B cell (primary cell): ENCODE measurements around the gene ADAMTS18. TPM values are rescaled to one million over a fixed set of nuclear protein-coding genes. Genes with fewer than 3 reads are reported as not detected.
"Not testable (repeated sequence)": the region's sequence is repeated elsewhere in the genome, so short reads cannot be mapped to it uniquely, and the experiment has no call there.

Source experiments
- ATAC-seq: fragments of 200-7000 bp; cut with Tn5 transposase; one replicate; pipeline ENCODE4 v1.10.0; 2021; ENCODE audit warnings: low read depth, mild to moderate bottlenecking, moderate number of reproducible peaks, moderate library complexity
- CTCF ChIA-PET: fragments of 350-600 bp; sonication (Branson Sonifier 250); formaldehyde crosslinking; loops from one replicate; lab custom pipeline; 2021; ENCODE audit warnings: antibody characterized with exemption, inconsistent platforms; lab: Charles Lee
- POLR2A ChIA-PET: fragments of 350-600 bp; sonication (Branson Sonifier 250); formaldehyde crosslinking; loops from one replicate; lab custom pipeline; 2021; ENCODE audit warnings: antibody characterized with exemption; lab: Charles Lee
- DNase-seq: peaks from one replicate; pipeline ENCODE4 v3.0.0; 2013
- H2AFZ ChIP-seq: 2 replicates; pipeline ENCODE4 v1.6.1; 2012; ENCODE audit warnings: mild to moderate bottlenecking, low read depth, low read length; ENCODE audit not compliant: insufficient read depth, poor library complexity, severe bottlenecking
- H3K27ac ChIP-seq, 2 donors: 1 replicate in 1 of 2; 2 replicates in 1 of 2; pipeline ENCODE4 v1.5.1; 2012 to 2013; ENCODE audit warnings: low read length in 2 of 2, mild to moderate bottlenecking in 2 of 2, moderate library complexity in 1 of 2
- H3K27me3 ChIP-seq, 4 experiments: fragments of 200-600 bp in 1 of 4; sonication (generic) in 1 of 4; replicated peaks in 1 of 4; 1 replicate in 2 of 4; 2 replicates in 2 of 4; pipeline versions ENCODE4 v1.6.1 to v1.7.0; 2013 to 2016; ENCODE audit warnings: low read length in 3 of 4, mild to moderate bottlenecking in 2 of 4, mixed read lengths in 1 of 4, moderate library complexity in 1 of 4; ENCODE audit not compliant: insufficient read depth in 4 of 4, control insufficient read depth in 3 of 4; ENCODE audit errors: control extremely low read depth in 1 of 4
- H3K36me3 ChIP-seq, 2 experiments: replicated peaks in 1 of 2; 1 replicate in 1 of 2; 2 replicates in 1 of 2; pipeline versions ENCODE4 v1.6.1 to v1.7.1; 2013; ENCODE audit warnings: low read length in 1 of 2; ENCODE audit not compliant: insufficient read depth in 2 of 2, control insufficient read depth in 1 of 2; ENCODE audit errors: control extremely low read depth in 1 of 2, extremely low read depth in 1 of 2
- H3K4me1 ChIP-seq, 2 donors: fragments of 200-600 bp in 1 of 2; sonication (generic) in 1 of 2; 1 replicate in 1 of 2; 2 replicates in 1 of 2; pipeline versions ENCODE4 v1.5.1 to v1.6.1; 2013 to 2017; ENCODE audit warnings: low read length in 2 of 2; ENCODE audit not compliant: control insufficient read depth in 2 of 2, insufficient read depth in 2 of 2
- H3K4me2 ChIP-seq: replicated peaks from 2 replicates; pipeline ENCODE3; 2012; ENCODE audit warnings: mild to moderate bottlenecking, low read depth, low read length; ENCODE audit not compliant: poor library complexity, severe bottlenecking
- H3K4me3 ChIP-seq, 5 experiments: fragments of 200-600 bp in 1 of 5; sonication (generic) in 1 of 5; 1 replicate in 3 of 5; 2 replicates in 2 of 5; pipeline versions ENCODE4 v1.5.1 to v1.7.0; 2011 to 2016; ENCODE audit warnings: low read length in 4 of 5, mild to moderate bottlenecking in 4 of 5, low read depth in 2 of 5, control low read depth in 1 of 5, moderate library complexity in 1 of 5; ENCODE audit not compliant: insufficient read depth in 1 of 5; ENCODE audit errors: control extremely low read depth in 1 of 5, extremely low read depth in 1 of 5
- H3K79me2 ChIP-seq: fragments of 200-600 bp; sonication (generic); one replicate; pipeline ENCODE4 v1.6.0; 2016; ENCODE audit warnings: low read length; ENCODE audit not compliant: control insufficient read depth, insufficient read depth
- H3K9ac ChIP-seq: fragments of 200-600 bp; sonication (generic); 2 replicates; pipeline ENCODE4 v1.6.1; 2017; ENCODE audit warnings: mild to moderate bottlenecking, low read length, moderate library complexity
- H3K9me3 ChIP-seq, 3 donors: one replicate each; pipeline versions ENCODE4 v1.6.1 to v1.7.1; 2013; ENCODE audit warnings: low read length in 2 of 3; ENCODE audit not compliant: control insufficient read depth in 2 of 3, insufficient read depth in 1 of 3; ENCODE audit errors: control extremely low read depth in 1 of 3
- H4K20me1 ChIP-seq: 2 replicates; pipeline ENCODE4 v1.6.0; 2012; ENCODE audit warnings: mild to moderate bottlenecking, low read length; ENCODE audit not compliant: insufficient read depth, control insufficient read depth, poor library complexity, severe bottlenecking
- H3K27ac Mint-ChIP-seq: one replicate; pipeline ENCODE4 v1.8.0; 2021; ENCODE audit warnings: mixed read lengths
- H3K27me3 Mint-ChIP-seq: one replicate; pipeline ENCODE4 v1.8.0; 2021; ENCODE audit warnings: mixed read lengths
- H3K4me1 Mint-ChIP-seq: one replicate; pipeline ENCODE4 v1.8.0; 2021; ENCODE audit warnings: mixed read lengths
- H3K4me3 Mint-ChIP-seq: one replicate; pipeline ENCODE4 v1.8.0; 2021; ENCODE audit warnings: mixed read lengths
- H3K9me3 Mint-ChIP-seq: one replicate; pipeline ENCODE4 v1.8.0; 2022; ENCODE audit warnings: mixed read lengths; ENCODE audit not compliant: insufficient read depth
- CTCF ChIP-seq: fragments of 200-600 bp; IDR thresholded peaks from one replicate; pipeline ENCODE4 v1.8.0; 2022; ENCODE audit warnings: antibody characterized with exemption, mild to moderate bottlenecking
- EZH2 ChIP-seq: IDR thresholded peaks from 2 replicates; pipeline ENCODE4 v1.6.1; 2012; ENCODE audit warnings: borderline replicate concordance, low read depth, mild to moderate bottlenecking, moderate library complexity, low read length; ENCODE audit not compliant: insufficient read depth, poor library complexity, severe bottlenecking
- WGBS: methylation state at CpG from one replicate; pipeline ENCODE4 v1.1.5; 2013; ENCODE audit warnings: missing lambda C conversion rate; ENCODE audit not compliant: insufficient coverage; 5-methylcytosine and 5-hydroxymethylcytosine counted together
- intact Hi-C: fragments of 100-400 bp; cut with micrococcal nuclease; formaldehyde crosslinking; loops from one replicate; pipeline ENCODE4 v1.10.0; 2022
- polyA plus RNA-seq: library from polyadenylated mRNA; depleted of rRNA; stranded (reverse); fragments of >200 nt; gene quantifications from 2 replicates; pipeline ENCODE4 v1.2.3, GENCODE V29; 2012
- total RNA-seq, 2 donors: library from RNA; stranded (reverse); fragments of 120-200 nt in 1 of 2; gene quantifications; 1 replicate in 1 of 2; 2 replicates in 1 of 2; pipeline versions ENCODE4 v1.2.3 to v1.2.4, GENCODE V29; 2013 to 2022

Gene ADAMTS18
- total and polyA plus RNA-seq, 2 donors (not counting 1 experiment from before 2014, with no cell fraction given), result not detected

GRCh38 chr16:77467821-77468335 is 33.0 kb upstream of the ADAMTS18 start:
- no peaks in the 10 kb centered on the region for H3K27me3 Mint-ChIP-seq

GRCh38 chr16:77463659-77464058 is 28.8 kb upstream of the ADAMTS18 start:
- H3K36me3 ChIP-seq, H3K9ac ChIP-seq, H4K20me1 ChIP-seq, H3K4me2 ChIP-seq, CTCF ChIA-PET, H3K9me3 ChIP-seq, H3K4me3 ChIP-seq, DNase-seq, H2AFZ ChIP-seq, ATAC-seq, H3K9me3 Mint-ChIP-seq, H3K27ac ChIP-seq, H3K27me3 ChIP-seq, H3K4me1 ChIP-seq, H3K4me3 Mint-ChIP-seq, H3K79me2 ChIP-seq, H3K27me3 Mint-ChIP-seq, H3K27ac Mint-ChIP-seq, POLR2A ChIA-PET, intact Hi-C loops, H3K4me1 Mint-ChIP-seq: not testable (repeated sequence)
- no CpG with 5 or more reads among the region's 5 CpGs for WGBS

More at GRCh38 chr16:77467821-77468335, 33.0 kb upstream of the ADAMTS18 start:
- no peaks in the 10 kb centered on the region for H4K20me1 ChIP-seq
- no peak overlapping the region for H3K4me3 Mint-ChIP-seq
- WGBS, result no CpG with 5 or more reads among the region's 6 CpGs
- TF ChIP-seq CTCF (no peak), EZH2 (no peak)
- H3K4me1 ChIP-seq, result no peaks in the 10 kb centered on the region
- DNase-seq (no peak), ATAC-seq (no peak)
- peaks cover 2% of the 10 kb centered on the region for H3K9me3 Mint-ChIP-seq
- no peaks in the 10 kb centered on the region for H3K4me1 Mint-ChIP-seq
- ChIA-PET CTCF (no interaction called here), POLR2A (no interaction called here)
- H2AFZ ChIP-seq, result no peak overlapping the region
- intact Hi-C loops, result no loop called here
- no peaks in the 10 kb centered on the region for H3K36me3 ChIP-seq
- no peaks in the 10 kb centered on the region for H3K9me3 ChIP-seq
- H3K9ac ChIP-seq, result no peak overlapping the region
- H3K27ac Mint-ChIP-seq, result no peak overlapping the region
- no peak overlapping the region for H3K4me3 ChIP-seq
- H3K4me2 ChIP-seq, result no peak overlapping the region
- H3K27ac ChIP-seq, result no peak overlapping the region
- H3K79me2 ChIP-seq, result no peaks in the 10 kb centered on the region
- peaks cover 0 to 3% (median 0%) of the 10 kb centered on the region in 4 experiments for H3K27me3 ChIP-seq
